PC-9 (cell line): Measurements from ENCODE around the gene LRFN4. TPM values are rescaled to one million over a fixed set of nuclear protein-coding genes. Genes with fewer than 3 reads are reported as not detected.

Source experiments
- BruUV-seq: library from RNA; stranded (reverse); fragments of 400-500 nt; replicated peaks from 2 replicates; lab custom pipeline; 2021; lab: Mats Ljungman, UMichigan
- CTCF ChIA-PET: fragments of 300-600 bp; sonication (Branson Sonifier 250); formaldehyde crosslinking; loops from one replicate; lab custom pipeline; 2022; ENCODE audit warnings: antibody characterized with exemption; lab: Charles Lee
- POLR2A ChIA-PET: fragments of 300-600 bp; sonication (Branson Sonifier 250); formaldehyde crosslinking; loops from one replicate; lab custom pipeline; 2022; ENCODE audit warnings: antibody characterized with exemption; ENCODE audit not compliant: unreplicated experiment; lab: Charles Lee
- DNase-seq, 2 experiments: peaks; one replicate each; pipeline versions ENCODE4 v3.0.0 to v3.0.0-alpha.2; 2015 to 2022; ENCODE audit warnings: mixed read lengths in 1 of 2
- H2AFZ ChIP-seq: fragments of 200-600 bp; sonication (generic); 2 replicates; pipeline ENCODE4 v1.8.1; 2017; ENCODE audit warnings: antibody characterized with exemption
- H3F3A ChIP-seq: fragments of 200-600 bp; sonication (generic); 2 replicates; pipeline ENCODE4 v1.8.1; 2017; ENCODE audit warnings: antibody characterized with exemption, mild to moderate bottlenecking, low read depth; ENCODE audit not compliant: insufficient read depth
- H3K27ac ChIP-seq: fragments of 200-600 bp; sonication (generic); 2 replicates; pipeline ENCODE4 v1.6.1; 2016; ENCODE audit warnings: mixed run types
- H3K27me3 ChIP-seq: fragments of 200-600 bp; sonication (generic); 2 replicates; pipeline ENCODE4 v1.6.1; 2016; ENCODE audit warnings: low read depth, mixed run types; ENCODE audit not compliant: insufficient read depth
- H3K36me3 ChIP-seq: fragments of 200-600 bp; sonication (generic); 2 replicates; pipeline ENCODE4 v1.6.1; 2016; ENCODE audit warnings: low read depth, mixed run types
- H3K4me1 ChIP-seq: fragments of 200-600 bp; sonication (generic); replicated peaks from 2 replicates; pipeline ENCODE4 v1.6.1; 2016; ENCODE audit warnings: mixed run types; ENCODE audit not compliant: insufficient read depth
- H3K4me2 ChIP-seq: fragments of 200-600 bp; sonication (generic); 2 replicates; pipeline ENCODE4 v1.6.1; 2017; ENCODE audit warnings: mixed run types
- H3K4me3 ChIP-seq: fragments of 200-600 bp; sonication (generic); 2 replicates; pipeline ENCODE4 v1.6.1; 2016; ENCODE audit warnings: mixed run types
- H3K79me2 ChIP-seq: fragments of 200-600 bp; sonication (generic); 2 replicates; pipeline ENCODE4 v1.6.1; 2017; ENCODE audit warnings: low read depth, mixed run types
- H3K9me2 ChIP-seq: fragments of 200-600 bp; sonication (generic); 2 replicates; pipeline ENCODE4 v1.8.1; 2017; ENCODE audit warnings: mild to moderate bottlenecking; ENCODE audit not compliant: insufficient read depth
- H3K9me3 ChIP-seq: fragments of 200-600 bp; sonication (generic); 2 replicates; pipeline ENCODE4 v1.8.1; 2016; ENCODE audit warnings: low read depth; ENCODE audit not compliant: insufficient read depth
- H4K20me1 ChIP-seq: fragments of 200-600 bp; sonication (generic); 2 replicates; pipeline ENCODE4 v1.8.1; 2017; ENCODE audit not compliant: insufficient read depth
- CTCF ChIP-seq: fragments of 200-600 bp; sonication (generic); conservative IDR thresholded peaks from 2 replicates; pipeline ENCODE4 v1.6.1; 2017; ENCODE audit warnings: mixed run types, antibody characterized with exemption, mild to moderate bottlenecking, moderate library complexity
- EZH2 ChIP-seq: fragments of 200-600 bp; sonication (generic); IDR thresholded peaks from 2 replicates; pipeline ENCODE4 v1.8.0; 2017; ENCODE audit warnings: antibody characterized with exemption, low read depth
- intact Hi-C: fragments of 100-400 bp; cut with micrococcal nuclease; formaldehyde crosslinking; loops from one replicate; pipeline ENCODE4 v1.10.0; 2022; ENCODE audit not compliant: unreplicated experiment
- total RNA-seq: library from RNA; stranded (reverse); gene quantifications from 2 replicates; pipeline ENCODE4 v1.2.3, GENCODE V29; 2021

The LRFN4 gene
- total RNA-seq, 1 experiment from 2014 or later = 13.8 TPM

- Histone ChIP-seq H3K4me2 (no peak overlapping the region), H3K4me3 (0 out of 2 replicates have a peak overlapping the region, but pooled peaks have one; percentile 99), H3K27ac (no peak overlapping the region), H3K27me3 (no peaks in the 10 kb centered on the region), H3K9me2 (no peaks in the 10 kb centered on the region), H3K36me3 (no peaks in the 10 kb centered on the region), H3K4me1 (peaks cover 13% of the 10 kb centered on the region), H3F3A (peaks cover 18% of the 10 kb centered on the region; the same call in 1 of the 2 replicates), H3K79me2 (0 out of 2 replicates have a peak, but pooled peaks cover 5% of the 10 kb centered on the region), H2AFZ (no peak overlapping the region), H3K9me3 (no peaks in the 10 kb centered on the region), H4K20me1 (no peaks in the 10 kb centered on the region)
- BruUV-seq = TSS peak; percentile 26
- POLR2A ChIA-PET = no interaction called here
- no peak for DNase-seq
- CTCF ChIA-PET = no interaction called here
- intact Hi-C loops = no loop called here
- TF ChIP-seq EZH2 (no peak), CTCF (no peak)
Measured at GRCh38 chr11:66858186-66858938, 1.5 kb downstream of the LRFN4 start.

- 0 out of 2 replicates have a peak, but pooled peaks cover 5% of the 10 kb centered on the region for H3K79me2 ChIP-seq
- H3K27me3 ChIP-seq = no peaks in the 10 kb centered on the region
- H2AFZ ChIP-seq = no peak overlapping the region
- peaks cover 18% of the 10 kb centered on the region; the same call in 1 of the 2 replicates for H3F3A ChIP-seq
- peaks cover 13% of the 10 kb centered on the region for H3K4me1 ChIP-seq
- no peak overlapping the region for H3K4me2 ChIP-seq
- no peaks in the 10 kb centered on the region for H4K20me1 ChIP-seq
- ChIA-PET POLR2A (no interaction called here), CTCF (no interaction called here)
- H3K4me3 ChIP-seq = no peak overlapping the region
- intact Hi-C loops = no loop called here
- no TSS peak for BruUV-seq
- H3K9me3 ChIP-seq = no peaks in the 10 kb centered on the region
- no peaks in the 10 kb centered on the region for H3K9me2 ChIP-seq
- no peak for TF ChIP-seq EZH2
- no peak for TF ChIP-seq CTCF
- no peak overlapping the region for H3K27ac ChIP-seq
- DNase-seq = no peak
- no peaks in the 10 kb centered on the region for H3K36me3 ChIP-seq
Measured at GRCh38 chr11:66858939-66859685, 2.2 kb downstream of the LRFN4 start.

- H3K36me3 ChIP-seq = no peaks in the 10 kb centered on the region
- H3K9me3 ChIP-seq = no peaks in the 10 kb centered on the region
- ChIA-PET POLR2A (interaction anchor here (0.6 kb wide), 2 partner anchors 571 to 1001 kb away, joined by 6 to 7 read pairs; partner anchors contain the start of gene YIF1A), CTCF (no interaction called here)
- H3K79me2 ChIP-seq = 0 out of 2 replicates have a peak, but pooled peaks cover 5% of the 10 kb centered on the region
- DNase-seq = no peak
- no peaks in the 10 kb centered on the region for H3K9me2 ChIP-seq
- TF ChIP-seq EZH2 (no peak), CTCF (no peak)
- no peak overlapping the region for H3K27ac ChIP-seq
- H3K4me3 ChIP-seq = no peak overlapping the region
- H4K20me1 ChIP-seq = no peaks in the 10 kb centered on the region
- H2AFZ ChIP-seq = no peak overlapping the region
- intact Hi-C loops = no loop called here
- no TSS peak for BruUV-seq
- no peak overlapping the region for H3K4me2 ChIP-seq
- no peaks in the 10 kb centered on the region for H3K27me3 ChIP-seq
- peaks cover 18% of the 10 kb centered on the region; the same call in 1 of the 2 replicates for H3F3A ChIP-seq
- peaks cover 13% of the 10 kb centered on the region for H3K4me1 ChIP-seq
Measured at GRCh38 chr11:66859686-66860448, 3.0 kb downstream of the LRFN4 start.
